AG20443 (cell line): ENCODE data around the gene BIN1.

Experiments used
- DNase-seq: peaks from one replicate; pipeline ENCODE4 v3.0.0; 2012; ENCODE audit warnings: low spot score, mixed read lengths

Gene BIN1

DNA sequence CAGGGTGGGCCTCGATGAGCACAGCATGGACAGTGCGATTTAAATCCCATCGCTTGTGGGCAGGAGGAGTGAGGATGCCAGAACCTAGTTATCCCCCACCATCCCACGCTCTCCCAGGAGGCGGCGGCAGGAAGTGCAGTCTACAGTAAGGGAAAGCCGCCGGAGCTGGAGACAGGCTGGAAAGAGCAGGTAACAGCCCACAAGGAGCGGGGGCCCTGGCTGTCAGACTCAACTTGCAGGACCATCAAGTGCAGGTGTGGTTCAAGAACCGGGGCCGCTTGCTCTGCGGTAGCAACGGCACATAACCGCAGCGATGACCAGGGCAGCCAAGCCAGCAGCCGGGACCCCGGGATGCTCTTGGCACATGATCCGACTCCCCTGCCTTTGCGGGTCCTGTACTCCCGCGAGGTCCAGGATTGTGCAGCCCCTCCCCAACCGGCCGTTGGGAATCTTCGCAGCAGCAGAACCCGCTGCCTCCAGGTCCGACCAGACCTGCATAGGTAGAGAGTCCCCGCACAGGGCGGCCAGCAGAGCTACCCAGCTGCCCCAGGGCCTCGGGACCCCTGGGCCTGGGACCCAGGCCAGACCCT, 82.1 kb downstream of the BIN1 start:
- peak; percentile 54 for DNase-seq

DNA sequence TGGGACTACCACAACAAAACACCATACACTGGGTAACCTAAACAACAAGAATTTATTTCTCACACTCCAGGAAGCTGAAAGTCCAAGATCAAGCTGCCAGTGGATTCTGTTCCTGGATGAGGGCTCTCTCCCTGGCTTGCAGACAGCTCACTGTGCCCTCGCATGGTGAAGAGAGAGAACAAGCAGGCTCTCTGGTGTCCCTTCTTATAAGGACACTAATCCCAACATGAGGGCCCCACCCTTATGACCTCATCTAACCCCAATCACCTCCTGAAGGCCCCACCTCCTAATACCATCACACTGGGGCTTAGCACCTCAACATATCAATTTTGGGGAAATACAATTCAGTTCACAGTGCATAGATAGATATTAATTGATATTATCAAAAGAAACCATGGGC, 83.5 kb downstream of the BIN1 start:
- no peak for DNase-seq

DNA sequence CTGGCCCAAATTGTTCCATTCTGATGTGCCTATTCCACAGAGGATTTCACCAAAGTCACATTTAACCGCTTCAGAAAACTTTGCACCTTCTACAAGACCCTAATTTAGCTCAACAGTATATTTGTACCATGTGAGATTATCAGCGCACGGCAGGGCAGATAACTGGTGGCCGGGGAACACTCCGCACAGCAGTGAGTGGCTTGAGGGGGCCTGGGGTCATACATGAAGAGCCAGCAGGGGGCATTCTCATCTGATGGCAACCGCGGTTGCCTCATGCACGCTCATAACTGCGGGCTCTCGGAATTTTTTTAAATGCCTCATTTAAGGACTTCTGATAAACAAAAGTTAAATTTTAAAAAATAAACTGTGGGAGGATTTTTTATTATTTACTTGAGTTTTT, 84.1 kb downstream of the BIN1 start:
- no peak for DNase-seq

DNA sequence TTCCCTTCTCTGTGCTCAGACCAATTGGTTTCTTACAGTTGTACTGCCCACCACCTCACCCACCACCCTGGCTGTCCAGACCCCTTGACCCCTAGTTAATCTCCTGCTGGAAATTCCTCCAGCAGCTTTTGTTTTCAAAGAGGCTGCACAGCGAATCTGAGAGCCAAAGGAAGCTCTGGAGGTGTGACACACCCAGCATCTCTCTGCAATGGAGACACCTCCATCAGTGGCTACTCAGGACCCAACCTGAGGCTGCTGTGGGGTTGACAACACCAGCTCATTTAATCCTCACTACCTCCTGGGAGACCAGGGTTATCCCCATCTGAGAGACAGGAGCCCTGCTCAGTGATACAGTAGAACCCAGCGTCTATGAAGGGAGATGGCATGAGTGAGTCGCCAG, 86.4 kb downstream of the BIN1 start:
- DNase-seq, result no peak

DNA sequence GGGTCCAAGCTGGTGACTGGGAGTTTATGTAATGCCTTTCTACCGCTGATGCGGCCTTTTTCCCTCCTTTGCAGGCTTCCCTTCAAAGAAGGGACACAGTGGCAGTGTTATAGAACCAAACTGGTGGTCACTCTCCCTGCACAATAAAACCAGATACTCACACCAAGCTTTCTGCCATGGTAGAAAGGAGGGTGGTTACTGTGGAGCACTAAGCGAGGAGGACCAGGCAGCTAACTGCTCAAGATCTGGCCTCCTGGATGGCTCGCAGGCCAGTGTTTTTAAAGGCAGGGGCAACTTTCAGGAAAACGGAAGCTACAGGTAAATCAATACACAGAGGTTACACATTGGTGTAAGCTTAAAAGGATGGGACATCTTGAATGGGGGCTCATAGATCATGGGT, 89.4 kb downstream of the BIN1 start:
- no peak for DNase-seq

DNA sequence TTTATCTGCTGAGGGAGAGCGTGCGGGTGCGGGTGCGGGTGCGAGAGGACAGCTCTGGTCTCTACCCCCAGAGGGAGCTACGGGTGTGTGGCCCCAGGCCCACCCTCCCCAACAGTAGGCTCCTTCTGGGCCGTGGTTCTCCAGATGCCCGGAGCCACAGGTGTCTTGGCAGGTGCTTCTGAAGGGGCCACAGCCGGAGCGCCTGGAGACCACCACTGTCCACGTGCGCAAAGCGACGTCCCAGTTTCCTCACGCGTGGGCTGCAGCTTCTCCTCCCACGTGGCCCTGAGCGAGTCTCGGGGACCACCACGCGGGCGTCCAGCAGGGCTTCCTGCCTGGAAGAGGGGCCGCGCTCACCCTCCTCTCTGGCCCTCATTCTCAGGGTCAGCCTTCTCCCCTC, 90.6 kb downstream of the BIN1 start:
- DNase-seq, result no peak

DNA sequence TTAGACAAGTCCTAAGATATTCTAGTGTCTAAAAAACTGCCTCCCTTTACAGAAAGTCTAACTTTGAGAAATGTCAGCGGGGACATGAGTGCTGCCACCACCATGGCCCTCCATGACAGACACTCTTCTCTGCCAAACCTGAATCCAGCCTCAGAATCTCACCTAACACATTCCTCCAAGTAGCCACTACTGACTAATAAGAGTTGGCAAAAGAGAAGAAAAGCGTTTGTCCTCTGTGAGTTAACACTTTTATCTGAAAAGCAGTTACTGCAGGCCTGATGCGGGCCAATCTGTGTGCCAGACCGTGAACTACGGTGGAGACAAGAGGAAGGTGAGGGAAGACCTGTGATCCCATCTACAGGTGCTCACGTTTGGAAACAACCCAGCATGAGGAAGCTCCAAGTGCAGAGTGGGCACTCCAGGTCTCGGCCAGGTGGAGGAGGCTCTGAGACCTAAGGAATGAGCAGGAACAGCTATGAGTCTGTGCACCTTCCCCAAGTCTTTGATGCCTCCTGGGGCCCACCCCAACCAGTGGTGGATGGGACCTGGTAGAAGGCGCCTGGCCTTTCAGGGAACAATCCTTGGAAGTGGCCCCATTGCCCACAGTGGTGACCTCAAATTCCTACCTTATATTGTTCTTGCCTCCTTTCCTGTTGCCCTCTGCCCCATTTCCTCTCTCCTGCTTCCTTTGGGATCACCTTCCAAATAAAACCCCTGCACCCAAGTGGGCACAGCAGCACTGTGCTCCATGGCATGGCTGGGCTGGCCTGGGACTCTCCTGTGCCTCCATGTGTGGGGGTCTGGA, 91.6 kb downstream of the BIN1 start:
- no peak for DNase-seq

DNA sequence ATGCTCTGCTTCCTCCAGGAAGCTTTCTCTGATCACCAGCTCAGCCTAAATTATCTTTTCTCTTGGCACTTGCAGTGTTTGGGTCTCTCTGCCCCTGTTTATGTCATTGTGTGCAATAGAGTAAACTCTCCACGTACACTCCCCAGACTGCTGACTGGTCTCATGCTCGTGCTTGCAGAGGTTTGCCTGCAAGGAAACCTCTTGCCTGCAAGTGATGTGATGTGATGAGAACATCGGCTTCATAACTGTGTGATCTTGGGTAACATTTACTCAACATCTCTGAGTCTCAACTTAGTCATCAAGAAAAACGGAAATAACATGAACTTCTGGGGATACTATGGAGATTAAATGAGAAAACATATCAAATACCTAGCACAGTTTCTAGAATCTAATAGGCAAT, 92.3 kb downstream of the BIN1 start:
- peak; percentile 87 for DNase-seq

DNA sequence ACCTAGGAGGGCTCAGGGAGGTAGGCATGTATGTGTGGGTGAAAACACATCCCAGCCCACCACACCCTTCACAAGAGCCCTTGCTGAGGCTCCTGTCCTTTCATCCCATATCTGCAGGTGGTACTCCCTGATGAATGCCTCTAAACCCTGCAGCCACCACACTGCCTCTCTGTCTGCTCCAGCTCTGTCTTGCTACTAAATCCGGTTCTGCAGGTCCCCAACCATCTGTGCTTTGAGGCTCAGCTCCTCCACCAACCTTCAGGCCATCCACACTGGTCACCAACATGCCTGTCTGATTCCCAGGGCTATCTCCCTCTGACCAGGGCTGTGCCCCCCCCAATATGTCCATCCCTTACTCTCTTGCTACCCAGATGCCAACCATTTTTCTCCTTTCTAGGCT, 92.7 kb downstream of the BIN1 start:
- no peak for DNase-seq

DNA sequence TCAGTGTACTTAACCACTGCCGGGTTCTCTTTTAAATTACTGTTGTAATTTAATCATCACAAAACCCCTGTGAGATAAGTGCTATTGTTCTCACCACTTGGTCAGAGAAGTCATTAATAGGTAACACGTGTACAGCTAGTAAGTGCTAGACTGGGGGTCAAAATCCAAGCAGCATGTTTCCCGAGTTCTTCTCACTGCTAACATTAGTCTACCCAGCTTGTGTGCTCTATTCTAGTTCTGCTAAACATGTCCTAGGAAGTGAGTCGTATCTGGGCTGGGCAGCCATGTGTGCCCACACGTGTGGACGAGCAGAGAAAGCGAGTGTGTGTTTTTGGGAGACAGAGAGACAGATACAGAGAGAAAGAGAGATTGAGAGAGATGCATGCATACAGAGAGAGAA, 94.1 kb downstream of the BIN1 start:
- no peak for DNase-seq

DNA sequence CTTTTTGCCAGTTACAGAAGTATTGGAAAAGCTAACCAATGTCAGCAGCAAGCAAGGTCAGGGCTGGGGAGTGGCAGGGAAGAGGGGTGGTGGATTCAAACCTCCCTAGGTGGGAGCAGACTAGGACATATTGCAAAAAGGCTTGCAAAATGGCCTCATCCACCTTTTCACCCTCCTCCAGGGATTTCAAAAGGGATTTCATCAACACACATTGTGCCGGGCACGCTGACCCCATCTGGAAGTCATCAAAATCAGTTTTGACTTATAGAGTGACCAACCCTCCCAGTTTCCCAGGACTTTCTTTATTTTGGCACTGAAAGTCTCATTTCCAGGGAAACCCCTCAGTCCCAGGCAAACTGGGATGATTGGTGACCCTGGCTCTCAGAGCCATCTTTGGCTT, 94.7 kb downstream of the BIN1 start:
- no peak for DNase-seq

DNA sequence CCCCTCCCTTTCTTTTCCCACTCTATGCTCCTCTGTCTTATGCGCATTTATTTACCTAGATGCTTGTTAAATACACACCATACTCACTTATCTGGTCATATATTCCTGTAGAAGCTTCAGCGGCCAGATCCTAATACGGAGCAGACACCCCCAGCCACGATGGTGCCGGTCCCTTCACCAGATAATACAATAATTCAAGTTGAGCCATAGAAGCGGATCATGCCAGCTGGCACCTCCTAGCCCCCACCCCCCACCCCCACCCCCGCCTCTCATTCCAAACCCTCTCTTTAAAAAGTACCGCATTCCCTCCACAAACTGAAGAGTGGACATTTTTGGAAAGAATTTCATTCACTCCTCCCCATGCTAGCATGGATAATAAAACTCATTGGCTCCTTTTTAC, 95.2 kb downstream of the BIN1 start:
- DNase-seq, result no peak

DNA sequence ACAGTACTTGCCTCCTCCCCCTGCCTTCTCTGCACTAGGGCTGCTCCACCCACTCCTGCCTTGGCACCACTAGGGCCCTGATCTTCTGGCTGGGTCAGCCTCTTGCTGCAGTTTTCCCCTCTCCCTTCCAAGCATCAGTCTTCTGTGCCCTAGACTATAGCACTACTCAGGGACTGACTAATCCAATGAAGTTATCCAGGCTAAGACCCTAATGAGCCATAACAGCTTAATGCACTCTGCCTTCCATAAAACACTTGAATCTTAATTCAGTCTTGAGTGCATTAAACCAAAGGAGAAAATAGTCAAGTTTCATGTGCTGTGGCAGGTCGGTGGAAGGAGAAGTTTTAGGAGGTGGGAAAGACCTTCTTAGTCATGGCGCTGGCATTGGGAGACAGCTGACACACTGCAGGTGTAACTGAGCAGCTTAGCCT, 95.7 kb downstream of the BIN1 start:
- DNase-seq, result no peak

DNA sequence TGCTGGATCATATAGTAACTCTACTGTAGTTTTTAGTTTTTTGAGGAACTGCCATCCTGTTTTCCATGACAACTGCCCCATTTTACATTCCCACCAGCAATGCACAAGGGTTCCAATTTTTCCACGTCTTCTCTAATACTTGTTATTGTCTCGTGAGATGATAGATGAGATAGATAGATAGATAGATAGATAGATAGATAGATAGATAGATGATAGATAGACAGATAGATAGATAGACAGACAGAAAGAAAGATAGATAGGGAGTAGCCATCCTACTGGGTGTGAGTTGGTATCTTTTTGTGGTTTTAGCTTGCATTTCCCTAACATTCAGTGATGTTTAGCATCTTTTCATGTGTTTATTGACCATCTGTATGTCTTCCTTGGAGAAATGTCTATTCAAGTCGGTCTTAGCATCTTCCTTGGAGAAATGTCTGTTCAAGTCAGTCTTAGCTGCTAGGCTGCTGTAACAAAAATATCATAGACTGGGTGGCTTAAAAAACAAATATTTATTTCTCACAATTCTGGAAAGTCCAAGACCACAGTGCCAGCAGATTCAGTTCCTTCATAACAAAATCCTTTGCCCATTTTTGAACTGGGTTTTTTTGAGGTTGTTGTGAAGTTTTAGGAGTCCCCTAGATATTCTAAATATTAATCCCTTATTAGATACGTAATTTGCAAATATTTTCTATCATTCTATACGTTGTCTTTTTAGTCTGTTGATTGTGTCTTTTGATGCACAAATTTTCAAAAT, 98.5 kb downstream of the BIN1 start:
- DNase-seq, result no peak

DNA sequence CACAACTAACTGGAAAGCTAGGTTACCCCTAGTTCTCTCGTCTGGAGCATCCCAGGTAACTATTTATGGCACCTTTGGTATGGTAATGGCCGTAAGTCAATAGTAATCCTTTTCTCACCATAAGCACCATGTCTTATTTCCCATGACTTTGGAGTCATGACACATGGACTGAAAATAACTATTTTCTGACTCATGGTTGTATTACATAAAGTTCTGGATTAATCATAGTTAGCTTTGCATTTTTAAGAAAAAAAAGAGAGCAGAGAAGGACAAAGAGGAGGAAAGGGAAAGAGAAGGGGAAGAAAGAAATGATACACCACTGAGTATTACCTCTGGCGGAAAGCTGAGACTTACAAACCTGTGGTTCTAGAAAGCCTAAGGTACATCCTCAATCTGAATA, 99.3 kb downstream of the BIN1 start:
- peak; percentile 67 for DNase-seq

DNA sequence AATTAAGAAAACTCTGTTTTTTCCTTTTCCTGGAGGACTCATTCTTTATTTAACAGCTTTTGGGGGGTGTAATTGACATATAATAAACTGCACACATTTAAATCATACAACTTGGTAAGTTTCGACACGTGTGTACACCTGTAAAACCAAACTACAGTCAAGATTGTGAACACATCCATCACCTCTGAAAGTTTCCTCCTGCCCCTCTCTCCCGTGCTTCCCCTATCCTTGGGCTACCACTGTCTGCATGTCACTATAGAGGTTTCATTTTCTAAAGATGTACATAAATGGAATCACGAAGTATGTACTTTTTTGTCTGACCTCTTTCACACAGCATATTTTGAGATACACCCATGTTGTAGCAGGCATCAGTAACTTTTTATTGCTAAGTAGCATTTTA, 100.0 kb downstream of the BIN1 start:
- no peak for DNase-seq

DNA sequence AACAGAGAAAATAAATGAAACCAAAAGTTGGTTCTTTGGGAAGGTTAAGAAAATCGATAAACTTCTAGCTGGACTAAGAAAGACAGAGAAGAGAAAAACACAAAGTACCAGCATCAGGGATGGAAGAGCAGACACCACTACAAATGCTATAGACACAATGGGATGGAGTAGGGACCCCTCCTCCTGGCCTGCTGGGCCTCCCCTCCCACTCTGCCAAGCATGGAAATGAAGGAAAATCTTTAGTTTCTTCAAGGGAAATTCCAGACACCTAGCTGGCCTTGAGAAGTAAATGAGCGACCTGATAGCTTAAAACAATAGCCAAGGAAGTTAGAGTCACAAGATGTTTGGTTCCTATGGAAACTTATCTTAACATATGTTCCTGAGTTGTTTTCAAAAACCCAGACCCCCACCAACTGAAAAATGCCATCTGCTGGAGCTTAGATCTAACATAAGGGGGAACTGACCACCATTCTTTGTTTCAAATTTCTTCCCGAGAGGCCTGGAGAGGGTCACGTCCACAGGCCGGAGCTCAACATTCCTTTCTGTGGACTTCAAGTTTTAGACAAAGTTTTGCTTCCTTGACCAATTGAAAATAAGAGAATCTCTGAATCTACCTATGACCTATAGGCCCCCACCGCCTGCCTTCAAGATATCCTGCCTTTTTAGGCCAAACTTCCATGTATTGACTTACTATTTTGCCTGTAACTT, 101.9 kb downstream of the BIN1 start:
- no peak for DNase-seq

DNA sequence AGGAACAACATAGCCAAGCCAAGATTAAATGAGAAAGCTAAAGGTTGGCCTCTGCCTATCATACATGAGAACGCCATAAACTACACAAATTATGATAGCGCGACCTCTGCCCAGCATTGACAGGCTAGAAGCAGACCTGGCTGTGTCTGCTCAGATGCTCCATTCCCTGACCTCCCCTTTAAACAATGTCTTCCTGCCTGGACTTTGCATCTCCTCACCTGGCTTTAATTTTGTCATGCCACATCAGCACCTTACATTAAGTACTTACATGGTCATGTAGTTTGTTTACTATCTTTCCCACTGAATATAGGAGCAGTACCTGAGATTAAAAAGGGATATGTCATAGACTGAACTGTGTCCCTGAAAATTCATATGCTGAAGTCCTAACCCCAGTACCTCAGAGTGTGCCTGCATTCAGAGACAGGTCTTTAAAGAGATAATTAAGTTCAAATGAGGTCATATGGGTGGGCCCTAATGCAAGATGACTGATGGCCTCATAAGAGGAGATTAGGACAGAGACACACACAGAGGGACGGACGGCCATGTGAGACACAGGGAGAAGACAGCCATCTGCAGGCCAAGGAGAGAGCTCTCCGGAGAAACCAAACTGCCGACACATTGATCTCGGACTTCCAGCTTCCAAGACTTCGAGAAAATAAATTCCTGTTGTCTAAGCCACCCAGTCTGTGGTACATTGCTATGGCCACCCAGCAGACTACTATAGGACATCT, 103.7 kb downstream of the BIN1 start:
- no peak for DNase-seq

DNA sequence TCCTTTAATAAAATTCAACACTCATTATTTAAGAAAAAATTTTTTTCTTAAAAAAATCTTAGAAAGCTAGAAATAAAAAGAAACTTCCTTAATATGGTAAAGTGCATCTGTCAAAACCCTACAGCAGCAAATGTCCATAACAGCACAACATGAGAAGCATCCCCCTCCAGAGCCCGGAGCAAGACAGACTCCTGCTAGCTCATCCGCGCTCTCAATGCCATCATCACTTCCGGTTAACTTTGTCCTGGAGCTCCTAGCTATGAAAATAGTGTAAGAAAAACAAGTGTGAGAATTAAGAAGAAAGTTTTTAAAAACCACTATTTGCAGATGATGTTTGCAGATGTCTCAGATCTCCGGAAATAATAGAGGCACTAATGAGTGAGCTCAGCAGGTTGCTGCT, 105.2 kb downstream of the BIN1 start:
- no peak for DNase-seq

DNA sequence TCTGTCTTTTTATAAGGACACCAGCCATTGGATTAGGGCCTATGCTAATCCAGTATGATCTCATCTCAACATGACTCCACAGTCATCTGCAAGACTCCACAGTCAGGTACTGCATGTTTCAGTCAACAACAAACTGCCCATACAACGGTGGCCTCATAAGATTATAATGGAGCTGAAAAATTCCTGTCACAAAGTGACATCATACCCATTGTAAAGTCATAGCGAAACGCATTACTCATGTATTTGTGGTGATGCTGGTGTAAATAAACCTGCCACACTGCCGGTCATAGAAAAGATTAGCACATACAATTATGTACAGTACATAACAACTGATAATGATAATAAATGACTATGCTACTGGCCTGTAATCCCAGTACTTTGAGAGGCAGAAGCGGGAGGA, 106.0 kb downstream of the BIN1 start:
- DNase-seq, result no peak

DNA sequence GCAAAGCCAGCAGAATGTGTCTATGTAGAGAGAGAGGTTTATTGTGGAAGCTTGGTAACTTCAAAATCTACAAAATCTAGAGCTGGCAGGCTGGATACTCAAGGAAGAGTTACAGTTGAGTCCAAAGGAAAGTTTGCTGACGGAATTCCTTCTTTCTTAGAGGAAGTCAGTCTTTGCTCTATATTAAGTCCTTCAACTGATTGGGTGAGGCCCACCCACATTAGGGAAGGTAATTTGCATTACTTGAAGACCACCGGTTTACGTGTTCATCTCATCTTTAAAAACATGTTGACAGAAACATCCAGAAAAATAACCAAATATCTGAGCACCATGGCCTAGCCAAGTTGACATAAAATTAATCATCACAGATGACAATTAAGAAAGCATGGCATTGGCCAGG, 106.8 kb downstream of the BIN1 start:
- no peak for DNase-seq
